Right lobe of liver (tissue), 4 donors: ENCODE measurements around the gene DDX51.

Experiments
- POLR2A ChIP-seq: fragments of 450-650 bp; IDR thresholded peaks from one replicate; pipeline ENCODE4 v1.6.1; 2017; ENCODE audit warnings: antibody characterized with exemption, mild to moderate bottlenecking
- TF ChIP-seq, protein P1 (sequence below), 4 donors: fragments of 200-600 bp in 3 of 4; fragments of 450-650 bp in 1 of 4; IDR thresholded peaks; one replicate each; pipeline versions ENCODE4 v1.5.1 to v1.8.0; 2016 to 2022; ENCODE audit warnings: antibody characterized with exemption in 4 of 4, mild to moderate bottlenecking in 2 of 4
- donor health status: DM: no; HTN: no; CAD: no.
- donor health status: DM: no; HTN: no; CAD: no.
- donor health status: DM: no; HTN: yes; CAD: no.

DNA sequence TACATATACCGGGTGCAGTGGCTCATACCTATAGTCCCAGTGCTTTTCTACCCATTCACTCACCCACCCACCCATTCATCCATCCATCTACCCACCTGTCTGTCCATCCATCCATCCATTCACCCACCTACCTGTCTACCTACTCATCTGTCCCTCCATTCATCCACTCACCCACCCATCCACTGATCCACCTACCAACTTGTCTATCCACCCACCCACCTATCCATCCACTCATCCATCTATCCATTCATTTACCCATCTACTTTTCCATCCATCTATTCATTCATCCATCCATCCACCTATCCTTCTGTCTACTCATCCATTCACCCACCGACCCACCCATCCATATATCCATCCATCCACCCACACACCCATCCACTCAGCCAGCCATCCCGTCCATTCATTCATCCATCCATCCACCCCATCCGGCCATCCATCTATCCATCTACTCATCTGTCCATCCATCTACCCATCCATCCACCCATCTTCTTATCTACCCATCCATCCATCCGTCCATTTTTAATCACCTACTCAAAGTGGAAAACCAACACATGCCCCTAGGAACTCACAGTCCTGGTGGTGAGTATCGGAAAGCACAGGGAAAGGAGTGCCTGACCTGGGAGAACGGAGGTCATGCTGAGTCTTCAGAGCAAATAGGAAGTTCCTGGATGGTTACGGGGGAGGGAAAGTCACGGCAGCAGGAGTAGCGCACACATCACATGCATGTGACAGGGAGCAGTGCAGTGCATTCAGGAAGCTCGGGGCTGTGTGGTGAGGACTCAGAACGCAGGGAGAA, 20.0 kb downstream of the DDX51 start:
- TF ChIP-seq POLR2A: no peak
- TF ChIP-seq, protein P1, sequence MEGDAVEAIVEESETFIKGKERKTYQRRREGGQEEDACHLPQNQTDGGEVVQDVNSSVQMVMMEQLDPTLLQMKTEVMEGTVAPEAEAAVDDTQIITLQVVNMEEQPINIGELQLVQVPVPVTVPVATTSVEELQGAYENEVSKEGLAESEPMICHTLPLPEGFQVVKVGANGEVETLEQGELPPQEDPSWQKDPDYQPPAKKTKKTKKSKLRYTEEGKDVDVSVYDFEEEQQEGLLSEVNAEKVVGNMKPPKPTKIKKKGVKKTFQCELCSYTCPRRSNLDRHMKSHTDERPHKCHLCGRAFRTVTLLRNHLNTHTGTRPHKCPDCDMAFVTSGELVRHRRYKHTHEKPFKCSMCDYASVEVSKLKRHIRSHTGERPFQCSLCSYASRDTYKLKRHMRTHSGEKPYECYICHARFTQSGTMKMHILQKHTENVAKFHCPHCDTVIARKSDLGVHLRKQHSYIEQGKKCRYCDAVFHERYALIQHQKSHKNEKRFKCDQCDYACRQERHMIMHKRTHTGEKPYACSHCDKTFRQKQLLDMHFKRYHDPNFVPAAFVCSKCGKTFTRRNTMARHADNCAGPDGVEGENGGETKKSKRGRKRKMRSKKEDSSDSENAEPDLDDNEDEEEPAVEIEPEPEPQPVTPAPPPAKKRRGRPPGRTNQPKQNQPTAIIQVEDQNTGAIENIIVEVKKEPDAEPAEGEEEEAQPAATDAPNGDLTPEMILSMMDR (IDR thresholded peaks at IDR 0.05): no peak
